Left ventricle myocardium inferior (tissue), 1 donor: Measurements from ENCODE around the gene MED15. TPM values are rescaled to one million over a fixed set of nuclear protein-coding genes. Genes with fewer than 3 reads are reported as not detected.

Source experiments
- DNase-seq: peaks from one replicate; pipeline ENCODE4 v3.0.0-alpha.2; 2020
- H3K27ac ChIP-seq: fragments of 200-600 bp; replicated peaks from 2 replicates; pipeline ENCODE4 v1.8.0; 2021
- H3K27me3 ChIP-seq: fragments of 200-600 bp; 2 replicates; pipeline ENCODE4 v1.8.0; 2021; ENCODE audit warnings: low read depth
- H3K36me3 ChIP-seq: fragments of 200-600 bp; 2 replicates; pipeline ENCODE4 v1.8.0; 2021
- H3K4me1 ChIP-seq: fragments of 200-600 bp; 2 replicates; pipeline ENCODE4 v1.8.0; 2021
- H3K4me3 ChIP-seq: fragments of 200-600 bp; 2 replicates; pipeline ENCODE4 v1.8.0; 2021; ENCODE audit warnings: mild to moderate bottlenecking, moderate library complexity
- H3K9me3 ChIP-seq: fragments of 200-600 bp; replicated peaks from 2 replicates; pipeline ENCODE4 v1.8.0; 2021
- CTCF ChIP-seq: fragments of 200-600 bp; IDR thresholded peaks from 2 replicates; pipeline ENCODE4 v1.8.0; 2021; ENCODE audit warnings: antibody characterized with exemption, mild to moderate bottlenecking, borderline replicate concordance
- intact Hi-C: fragments of 100-400 bp; cut with micrococcal nuclease; formaldehyde crosslinking; loops from one replicate; pipeline ENCODE4 v1.11.0; 2022
- total RNA-seq: library from RNA; stranded (reverse); fragmentation: NEBNext Ultra II Directional; extraction: Animal tissue kit (Norgen Biotek cat#: 25700); gene quantifications from one replicate; pipeline ENCODE4 v1.2.1, GENCODE V29; 2021
- donor health status: DM: no; HTN: yes; CAD: no; lungs with severe emphysema.

MED15 gene
- total RNA-seq, 1 donor from 2014 or later = 40.3 TPM

GRCh38 chr22:20580611-20581502, 73.4 kb downstream of the MED15 start:
- Histone ChIP-seq H3K27me3 (no peaks in the 10 kb centered on the region), H3K4me3 (no peak overlapping the region), H3K36me3 (peaks cover 73% of the 10 kb centered on the region), H3K27ac (no peak overlapping the region), H3K4me1 (peaks cover 40% of the 10 kb centered on the region), H3K9me3 (no peaks in the 10 kb centered on the region)
- TF ChIP-seq CTCF = no peak
- intact Hi-C loops = no loop called here
- peak; percentile 4 for DNase-seq

GRCh38 chr22:20581503-20582170, 74.2 kb downstream of the MED15 start:
- peak; percentile 5 for DNase-seq

GRCh38 chr22:20582171-20582511, 74.7 kb downstream of the MED15 start:
- H3K9me3 ChIP-seq = no peaks in the 10 kb centered on the region
- peaks cover 29% of the 10 kb centered on the region for H3K4me1 ChIP-seq
- no peak overlapping the region for H3K27ac ChIP-seq
- H3K36me3 ChIP-seq = peaks cover 78% of the 10 kb centered on the region
- TF ChIP-seq CTCF = no peak
- H3K27me3 ChIP-seq = no peaks in the 10 kb centered on the region
- DNase-seq = peak; percentile 1
- H3K4me3 ChIP-seq = no peak overlapping the region
- intact Hi-C loops = no loop called here

More at GRCh38 chr22:20581503-20582170, 74.2 kb downstream of the MED15 start:
- no peak for TF ChIP-seq CTCF
- Histone ChIP-seq H3K27ac (no peak overlapping the region), H3K4me3 (no peak overlapping the region), H3K27me3 (no peaks in the 10 kb centered on the region), H3K36me3 (peaks cover 73% of the 10 kb centered on the region), H3K9me3 (no peaks in the 10 kb centered on the region), H3K4me1 (peaks cover 34% of the 10 kb centered on the region)
- intact Hi-C loops = no loop called here

- Histone ChIP-seq H3K4me3 (no peak overlapping the region), H3K27ac (no peak overlapping the region), H3K36me3 (peaks cover 83% of the 10 kb centered on the region), H3K27me3 (no peaks in the 10 kb centered on the region), H3K9me3 (no peaks in the 10 kb centered on the region), H3K4me1 (peaks cover 25% of the 10 kb centered on the region)
- DNase-seq = peak; percentile 10
- intact Hi-C loops = no loop called here
- no peak for TF ChIP-seq CTCF
These were observed 75.3 kb downstream of the MED15 start for GRCh38 chr22:20582520-20583361.

GRCh38 chr22:20583471-20583922, 76.1 kb downstream of the MED15 start:
- H3K4me1 ChIP-seq = peaks cover 18% of the 10 kb centered on the region
- no peak overlapping the region for H3K27ac ChIP-seq
- intact Hi-C loops = no loop called here
- no peak for TF ChIP-seq CTCF
- peaks cover 78% of the 10 kb centered on the region for H3K36me3 ChIP-seq
- DNase-seq = peak; percentile 64
- no peaks in the 10 kb centered on the region for H3K9me3 ChIP-seq
- H3K27me3 ChIP-seq = no peaks in the 10 kb centered on the region
- no peak overlapping the region for H3K4me3 ChIP-seq
